ENCODE data around the gene ZNF45.

GRCh38 chr19:43957891-43958290 lies 22.8 kb upstream of the ZNF45 start:
- TF ChIP-seq EZH2 (IDR thresholded peaks at IDR 0.05; ENCODE audit: borderline replicate concordance, low read depth, low read length, poor library complexity, severe bottlenecking) (no peak), CTCF (conservative IDR thresholded peaks at IDR 0.05; ENCODE audit: low read depth, low read length) (no peak)

Data from A673 (cell line).